ENCODE data around the gene RUNX1. TPM values are rescaled to one million over a fixed set of nuclear protein-coding genes. Genes with fewer than 3 reads are reported as not detected.
"Not testable (repeated sequence)": the region's sequence is repeated elsewhere in the genome, so short reads cannot be mapped to it uniquely, and the experiment has no call there.

Gene RUNX1
- total RNA-seq, 1 donor from 2014 or later: 0.47 TPM

- no peak overlapping the region for H3K27ac Mint-ChIP-seq (ENCODE audit: unreplicated experiment)
- no peak for DNase-seq
- H3K9me3 Mint-ChIP-seq (ENCODE audit: unreplicated experiment): peaks cover 4% of the 10 kb centered on the region
- no peaks in the 10 kb centered on the region for H3K27me3 Mint-ChIP-seq (ENCODE audit: unreplicated experiment)
- peaks cover 14% of the 10 kb centered on the region for H3K36me3 Mint-ChIP-seq (ENCODE audit: unreplicated experiment)
- H3K4me3 Mint-ChIP-seq (ENCODE audit: unreplicated experiment): no peak overlapping the region
- no peak for TF ChIP-seq CTCF (IDR thresholded peaks at IDR 0.05; ENCODE audit: partially characterized antibody, unreplicated experiment)
- H3K4me1 Mint-ChIP-seq (ENCODE audit: low read depth, unreplicated experiment): no peaks in the 10 kb centered on the region
Measured at GRCh38 chr21:34805157-34805556, 243.9 kb downstream of the RUNX1 start.

GRCh38 chr21:34804584-34804983, 244.5 kb downstream of the RUNX1 start:
- not testable (repeated sequence) for H3K27me3 Mint-ChIP-seq (ENCODE audit: unreplicated experiment); H3K4me1 Mint-ChIP-seq (ENCODE audit: low read depth, unreplicated experiment); H3K27ac Mint-ChIP-seq (ENCODE audit: unreplicated experiment); H3K9me3 Mint-ChIP-seq (ENCODE audit: unreplicated experiment); DNase-seq; H3K4me3 Mint-ChIP-seq (ENCODE audit: unreplicated experiment)
- H3K36me3 Mint-ChIP-seq (ENCODE audit: unreplicated experiment): peaks cover 14% of the 10 kb centered on the region

- no peak for TF ChIP-seq CTCF (IDR thresholded peaks at IDR 0.05; ENCODE audit: partially characterized antibody, unreplicated experiment)
- Mint-ChIP-seq H3K9me3 (ENCODE audit: unreplicated experiment) (peaks cover 4% of the 10 kb centered on the region), H3K4me1 (ENCODE audit: low read depth, unreplicated experiment) (no peaks in the 10 kb centered on the region), H3K27ac (ENCODE audit: unreplicated experiment) (no peak overlapping the region), H3K36me3 (ENCODE audit: unreplicated experiment) (peaks cover 14% of the 10 kb centered on the region), H3K27me3 (ENCODE audit: unreplicated experiment) (no peaks in the 10 kb centered on the region), H3K4me3 (ENCODE audit: unreplicated experiment) (no peak overlapping the region)
- no peak for DNase-seq
Measured at GRCh38 chr21:34803782-34804370, 245.2 kb downstream of the RUNX1 start.

GRCh38 chr21:34802180-34802899, 246.8 kb downstream of the RUNX1 start:
- Mint-ChIP-seq H3K27me3 (ENCODE audit: unreplicated experiment) (no peaks in the 10 kb centered on the region), H3K36me3 (ENCODE audit: unreplicated experiment) (peaks cover 14% of the 10 kb centered on the region), H3K27ac (ENCODE audit: unreplicated experiment) (no peak overlapping the region), H3K4me1 (ENCODE audit: low read depth, unreplicated experiment) (no peaks in the 10 kb centered on the region), H3K4me3 (ENCODE audit: unreplicated experiment) (no peak overlapping the region), H3K9me3 (ENCODE audit: unreplicated experiment) (peaks cover 4% of the 10 kb centered on the region)
- DNase-seq: no peak
- TF ChIP-seq CTCF (IDR thresholded peaks at IDR 0.05; ENCODE audit: partially characterized antibody, unreplicated experiment): no peak

GRCh38 chr21:34801519-34802132, 247.5 kb downstream of the RUNX1 start:
- H3K4me3 Mint-ChIP-seq (ENCODE audit: unreplicated experiment): no peak overlapping the region
- no peak for DNase-seq
- H3K4me1 Mint-ChIP-seq (ENCODE audit: low read depth, unreplicated experiment): no peaks in the 10 kb centered on the region
- no peaks in the 10 kb centered on the region for H3K27me3 Mint-ChIP-seq (ENCODE audit: unreplicated experiment)
- H3K27ac Mint-ChIP-seq (ENCODE audit: unreplicated experiment): no peak overlapping the region
- peaks cover 10% of the 10 kb centered on the region for H3K36me3 Mint-ChIP-seq (ENCODE audit: unreplicated experiment)
- peak; percentile 24 for TF ChIP-seq CTCF (IDR thresholded peaks at IDR 0.05; ENCODE audit: partially characterized antibody, unreplicated experiment)
- H3K9me3 Mint-ChIP-seq (ENCODE audit: unreplicated experiment): peaks cover 4% of the 10 kb centered on the region

All from glutamatergic neuron (in vitro differentiated cells).